Measurements from ENCODE around the gene RNF220. TPM values are rescaled to one million over a fixed set of nuclear protein-coding genes. Genes with fewer than 3 reads are reported as not detected.

Gene RNF220
- total RNA-seq, 2 donors from 2014 or later, result 66.0 to 71.2 TPM

DNA sequence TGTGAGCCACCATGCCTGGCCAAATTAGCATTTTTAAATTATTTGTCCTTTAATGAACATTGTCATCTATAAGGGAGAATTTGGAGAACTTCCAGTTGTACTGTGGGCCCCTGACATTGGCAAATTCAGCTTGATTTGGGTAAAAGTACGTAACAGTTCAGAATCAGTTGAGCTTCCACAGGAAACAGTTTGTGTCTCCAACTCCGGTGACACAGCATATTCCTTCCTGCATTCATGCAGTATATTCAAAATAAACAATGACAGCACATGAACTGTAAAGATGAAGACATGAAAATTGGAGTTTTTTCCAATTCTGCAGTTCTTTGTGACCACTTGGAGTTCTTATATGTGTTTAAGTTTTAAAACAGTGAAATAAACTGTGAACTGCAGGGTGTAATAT lies 28.2 kb downstream of the RNF220 start:
- ATAC-seq, result no peak
- Mint-ChIP-seq H3K4me3 (no peak overlapping the region), H3K27me3 (peaks cover 8 to 22% of the 10 kb centered on the region in 2 donors), H3K27ac (no peak overlapping the region), H3K4me1 (ENCODE audit: low read depth in 2 of 2) (no peaks in the 10 kb centered on the region), H3K36me3 (no peaks in the 10 kb centered on the region), H3K9me3 (no peaks in the 10 kb centered on the region)
- no peak for DNase-seq (ENCODE audit: low spot score)

DNA sequence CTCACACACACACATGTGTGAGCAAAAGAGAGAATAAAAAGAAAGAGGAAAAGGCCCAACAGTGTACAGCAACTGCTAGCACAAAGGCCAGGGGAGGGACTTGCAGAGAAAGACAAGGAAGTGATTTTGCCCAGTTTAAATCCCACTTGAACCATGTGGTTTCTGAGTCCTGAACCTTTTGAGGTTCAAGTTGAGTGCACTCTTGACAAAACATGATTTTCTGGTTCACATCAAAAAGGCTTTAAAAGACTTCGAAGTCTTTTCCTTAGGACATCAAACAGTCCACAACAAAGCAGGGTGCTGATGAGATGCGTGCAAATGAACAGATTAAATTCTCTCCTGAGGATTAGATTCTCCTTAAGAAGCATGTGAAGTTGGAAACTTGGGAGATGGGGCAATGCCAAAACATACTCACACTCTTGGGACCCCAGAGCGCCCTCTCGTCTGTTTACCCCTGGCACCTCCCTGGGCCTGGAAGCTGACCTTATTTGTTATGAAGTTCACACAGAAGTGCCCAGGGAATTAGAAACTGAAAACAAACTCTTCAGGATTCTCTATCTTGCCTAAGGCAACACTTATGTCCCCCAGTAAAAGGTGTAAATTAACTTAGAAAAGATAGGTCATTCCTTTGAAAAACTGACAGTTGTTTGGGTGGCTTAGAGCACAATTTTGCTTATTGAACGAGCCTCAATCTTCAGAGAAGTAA lies 31.5 kb downstream of the RNF220 start:
- no peak overlapping the region for H3K4me3 Mint-ChIP-seq

DNA sequence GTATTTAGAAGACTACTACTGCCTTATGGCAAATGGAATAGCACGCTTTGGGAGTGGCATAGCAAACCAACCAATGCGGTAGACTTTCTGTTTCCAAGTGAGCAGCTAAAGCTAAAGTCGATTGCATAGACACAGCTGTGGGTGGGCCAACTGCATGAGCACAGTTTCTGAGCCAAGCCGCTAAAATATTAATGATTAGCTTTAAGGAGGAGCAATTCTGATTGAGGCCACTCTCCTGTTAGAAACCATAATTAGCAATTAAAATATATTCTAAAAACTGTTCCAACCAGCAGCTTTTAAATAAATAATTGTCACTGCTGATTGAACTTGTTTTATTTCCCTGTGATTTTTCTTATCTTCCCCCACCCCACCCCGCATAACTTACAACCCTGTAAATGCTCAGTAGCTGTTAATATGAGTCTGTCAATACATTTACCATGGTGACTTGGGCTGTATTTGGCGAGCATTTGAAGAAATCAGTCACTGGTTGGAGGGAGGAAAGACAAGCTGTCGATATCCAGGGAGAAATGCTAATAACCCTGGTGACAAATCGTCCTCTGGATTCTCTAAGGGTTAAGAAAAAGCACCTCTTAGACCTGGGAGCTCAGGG lies 32.2 kb downstream of the RNF220 start:
- no peak for DNase-seq (ENCODE audit: low spot score)
- no peaks in the 10 kb centered on the region for H3K4me1 Mint-ChIP-seq (ENCODE audit: low read depth in 2 of 2)

More for the DNA sequence above, 31.5 kb downstream of the RNF220 start:
- Mint-ChIP-seq H3K36me3 (no peaks in the 10 kb centered on the region), H3K9me3 (no peaks in the 10 kb centered on the region), H3K4me1 (ENCODE audit: low read depth in 2 of 2) (no peaks in the 10 kb centered on the region), H3K27me3 (peaks cover 8 to 21% of the 10 kb centered on the region in 2 donors), H3K27ac (no peak overlapping the region)
- no peak for DNase-seq (ENCODE audit: low spot score)
- no peak for ATAC-seq

DNA sequence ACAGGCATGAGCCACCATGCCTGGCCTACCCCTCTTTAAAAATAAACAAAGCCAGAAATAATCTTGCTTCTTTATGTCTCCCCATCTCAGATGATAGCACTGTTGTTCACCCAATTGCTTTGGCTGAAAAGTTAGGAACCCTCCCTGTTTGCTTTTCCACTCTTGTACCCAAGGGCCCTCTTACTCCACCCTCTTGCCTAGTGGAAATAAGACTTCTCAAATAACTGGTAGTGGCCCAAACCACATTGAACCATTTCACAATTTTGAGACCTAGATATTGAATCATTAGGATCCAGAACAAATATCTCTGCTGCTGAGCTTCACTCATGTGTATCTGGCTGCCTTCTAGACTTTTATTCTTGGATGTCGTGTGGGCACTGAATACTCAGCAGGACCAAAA lies 37.7 kb downstream of the RNF220 start:
- ATAC-seq (no peak), DNase-seq (ENCODE audit: low spot score) (no peak)
- Mint-ChIP-seq H3K4me1 (ENCODE audit: low read depth in 2 of 2) (no peaks in the 10 kb centered on the region), H3K9me3 (no peaks in the 10 kb centered on the region), H3K4me3 (no peak overlapping the region), H3K27ac (no peak overlapping the region), H3K27me3 (peaks cover 12 to 38% of the 10 kb centered on the region in 2 donors), H3K36me3 (no peaks in the 10 kb centered on the region)

More for the DNA sequence above, 32.2 kb downstream of the RNF220 start:
- Mint-ChIP-seq H3K4me3 (no peak overlapping the region), H3K27ac (no peak overlapping the region), H3K27me3 (peaks cover 8 to 22% of the 10 kb centered on the region in 2 donors), H3K36me3 (no peaks in the 10 kb centered on the region), H3K9me3 (no peaks in the 10 kb centered on the region)
- ATAC-seq, result no peak

DNA sequence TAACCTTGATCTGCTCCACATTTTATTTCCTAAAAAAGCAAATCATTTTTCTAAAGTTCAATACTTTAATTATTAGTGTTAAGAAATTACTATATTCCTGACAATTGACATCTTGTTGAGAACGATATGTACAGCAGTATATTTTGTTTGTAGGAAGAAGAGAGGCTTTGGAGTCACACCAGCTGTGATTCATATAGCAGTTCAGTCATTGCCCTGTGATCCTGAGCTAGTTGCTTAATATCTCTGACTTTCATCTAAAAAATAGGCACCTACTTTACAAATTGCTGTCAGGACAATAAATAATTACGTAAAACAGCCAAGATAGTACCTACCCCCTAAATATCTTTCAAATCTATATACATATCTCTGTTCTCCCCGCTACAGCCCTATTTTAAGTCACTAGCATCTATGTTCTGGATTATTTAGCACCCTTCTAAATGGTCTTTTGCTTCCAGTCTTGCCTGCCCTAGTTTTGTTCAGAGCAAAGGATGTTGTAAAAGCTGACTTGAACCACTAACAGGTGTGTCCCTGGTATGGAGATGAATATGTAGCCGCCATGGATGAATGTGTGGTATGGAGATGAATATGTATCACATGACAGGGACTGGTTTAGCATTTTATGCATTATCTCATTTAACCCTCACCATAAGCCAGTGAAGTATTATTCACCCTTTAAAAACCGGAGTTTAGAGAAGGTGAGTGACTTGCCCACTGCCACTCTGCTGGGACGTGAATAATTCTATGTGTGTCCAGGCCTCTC lies 42.2 kb downstream of the RNF220 start:
- no peaks in the 10 kb centered on the region for H3K9me3 Mint-ChIP-seq
- ATAC-seq (peak in 1 of 2 donors; percentile 38), DNase-seq (ENCODE audit: low spot score) (no peak)
- no peaks in the 10 kb centered on the region for H3K36me3 Mint-ChIP-seq
- no peak overlapping the region for H3K27ac Mint-ChIP-seq
- H3K4me1 Mint-ChIP-seq (ENCODE audit: low read depth in 2 of 2), result no peaks in the 10 kb centered on the region
- peaks cover 4 to 22% of the 10 kb centered on the region in 2 donors for H3K27me3 Mint-ChIP-seq
- no peak overlapping the region for H3K4me3 Mint-ChIP-seq

DNA sequence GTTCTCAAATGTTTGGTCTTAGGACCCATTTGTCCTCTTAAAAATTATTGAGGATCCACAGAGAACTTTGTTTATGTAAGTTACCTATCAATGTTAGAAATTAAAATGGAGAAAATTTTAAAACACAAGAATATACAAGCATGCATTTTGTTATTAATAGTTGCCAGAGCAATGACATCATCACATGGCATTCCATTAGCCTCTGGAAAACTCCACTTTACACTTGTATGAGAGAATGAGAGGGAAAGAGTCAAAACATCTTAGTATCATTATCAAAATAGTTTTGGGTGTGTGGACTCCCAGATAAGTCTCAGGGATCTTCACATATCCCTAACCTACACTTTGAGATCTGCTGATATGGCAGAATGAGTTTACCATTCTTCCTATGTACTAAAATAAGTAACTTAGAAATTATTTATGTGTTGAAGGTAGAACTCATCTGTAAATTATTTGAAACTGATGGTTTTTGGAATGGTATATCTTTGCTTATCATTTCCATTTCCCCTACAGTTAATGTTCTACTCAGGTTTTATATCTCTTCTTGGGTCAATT lies 48.8 kb downstream of the RNF220 start:
- no peak for ATAC-seq
- Mint-ChIP-seq H3K4me3 (no peak overlapping the region), H3K9me3 (no peaks in the 10 kb centered on the region), H3K4me1 (ENCODE audit: low read depth in 2 of 2) (no peaks in the 10 kb centered on the region), H3K36me3 (peaks cover 6% of the 10 kb centered on the region), H3K27ac (no peak overlapping the region), H3K27me3 (peaks cover 27 to 49% of the 10 kb centered on the region in 2 donors)
- no peak for DNase-seq (ENCODE audit: low spot score)

DNA sequence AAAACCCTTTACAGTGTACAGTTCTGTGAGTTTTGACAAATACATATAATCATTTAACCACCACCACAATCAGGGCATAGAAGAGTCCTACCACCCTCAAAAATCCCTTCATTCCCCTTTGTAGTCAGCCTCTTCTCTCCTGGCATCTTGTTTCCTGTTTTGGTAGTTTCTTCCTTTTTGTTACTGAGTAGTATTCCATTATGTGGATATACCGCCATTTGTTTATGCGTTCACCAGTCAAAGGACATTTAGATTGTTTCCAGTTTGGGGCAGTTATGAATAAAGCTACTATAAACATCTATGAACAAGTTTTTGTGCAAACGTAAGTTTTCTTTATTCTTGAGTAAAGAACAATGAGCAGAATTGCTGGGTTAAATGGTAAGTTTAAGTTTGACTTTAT lies 49.6 kb downstream of the RNF220 start:
- Mint-ChIP-seq H3K27me3 (peaks cover 34 to 57% of the 10 kb centered on the region in 2 donors), H3K4me1 (ENCODE audit: low read depth in 2 of 2) (no peaks in the 10 kb centered on the region), H3K27ac (no peak overlapping the region), H3K36me3 (peaks cover 6% of the 10 kb centered on the region), H3K4me3 (no peak overlapping the region), H3K9me3 (no peaks in the 10 kb centered on the region)
- no peak for ATAC-seq
- no peak for DNase-seq (ENCODE audit: low spot score)

DNA sequence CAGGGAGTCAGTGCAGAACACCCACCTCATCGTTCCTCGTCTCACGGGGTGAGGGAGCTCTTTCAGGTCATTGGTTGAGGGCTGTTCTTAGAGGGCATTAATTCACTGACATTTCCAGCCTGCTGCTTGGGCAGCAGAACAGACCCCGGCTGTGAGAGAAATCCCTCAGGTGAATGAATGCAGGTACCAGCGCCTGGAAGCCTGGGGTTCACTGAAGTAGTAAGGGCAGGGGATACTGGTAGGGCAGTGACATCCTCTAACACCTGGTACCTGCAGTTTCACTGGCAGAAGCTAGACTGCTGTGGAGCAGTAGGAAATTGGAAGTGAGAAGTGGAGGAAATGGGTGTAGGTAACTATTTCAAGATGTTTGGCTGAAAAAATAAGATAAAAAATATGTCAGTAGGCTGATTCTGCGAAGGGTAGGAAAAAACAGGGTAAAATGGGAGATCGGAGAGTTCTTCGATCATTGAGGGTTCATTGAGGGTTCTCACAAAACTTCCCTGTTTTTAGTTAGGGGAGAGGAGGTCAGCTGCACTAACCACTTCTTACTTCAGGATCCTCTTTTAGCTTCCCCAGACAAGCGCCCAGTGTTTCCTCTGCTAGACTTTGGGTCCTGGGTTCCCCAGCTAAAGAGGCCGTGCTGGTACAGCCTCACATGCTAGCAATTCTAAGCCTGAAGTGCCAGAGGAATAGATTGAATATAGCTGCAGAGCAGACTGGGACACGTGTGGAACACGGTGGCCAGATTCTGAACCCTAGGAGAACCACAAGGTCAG lies 55.2 kb downstream of the RNF220 start:
- Mint-ChIP-seq H3K9me3 (no peaks in the 10 kb centered on the region), H3K27me3 (peaks cover 26 to 40% of the 10 kb centered on the region in 2 donors), H3K4me3 (no peak overlapping the region), H3K27ac (no peak overlapping the region), H3K4me1 (ENCODE audit: low read depth in 2 of 2) (no peaks in the 10 kb centered on the region), H3K36me3 (no peaks in the 10 kb centered on the region)
- DNase-seq (ENCODE audit: low spot score), result no peak
- ATAC-seq, result no peak

DNA sequence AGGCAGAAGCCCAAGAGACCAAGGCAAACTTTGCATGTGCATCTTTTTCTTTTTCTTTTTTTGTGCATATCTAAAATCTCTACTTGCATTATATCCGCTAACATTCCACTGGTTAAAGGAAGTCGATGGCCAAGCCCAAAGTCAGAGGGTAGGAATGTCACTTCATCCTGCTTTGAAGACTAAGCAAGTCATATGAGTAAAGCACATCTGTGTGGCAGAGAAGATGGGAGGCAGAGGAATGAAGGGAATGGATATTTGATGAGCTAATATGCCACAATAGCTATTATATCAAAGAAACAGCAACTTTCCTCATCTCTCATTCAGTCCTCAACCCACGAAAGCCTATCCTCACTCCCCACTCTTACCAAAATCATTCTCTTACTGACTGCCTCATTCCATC lies 59.3 kb downstream of the RNF220 start:
- Mint-ChIP-seq H3K27ac (no peak overlapping the region), H3K4me1 (ENCODE audit: low read depth in 2 of 2) (no peaks in the 10 kb centered on the region), H3K27me3 (peaks cover 12 to 21% of the 10 kb centered on the region in 2 donors), H3K4me3 (no peak overlapping the region), H3K9me3 (no peaks in the 10 kb centered on the region), H3K36me3 (no peaks in the 10 kb centered on the region)
- no peak for DNase-seq (ENCODE audit: low spot score)
- ATAC-seq, result no peak

DNA sequence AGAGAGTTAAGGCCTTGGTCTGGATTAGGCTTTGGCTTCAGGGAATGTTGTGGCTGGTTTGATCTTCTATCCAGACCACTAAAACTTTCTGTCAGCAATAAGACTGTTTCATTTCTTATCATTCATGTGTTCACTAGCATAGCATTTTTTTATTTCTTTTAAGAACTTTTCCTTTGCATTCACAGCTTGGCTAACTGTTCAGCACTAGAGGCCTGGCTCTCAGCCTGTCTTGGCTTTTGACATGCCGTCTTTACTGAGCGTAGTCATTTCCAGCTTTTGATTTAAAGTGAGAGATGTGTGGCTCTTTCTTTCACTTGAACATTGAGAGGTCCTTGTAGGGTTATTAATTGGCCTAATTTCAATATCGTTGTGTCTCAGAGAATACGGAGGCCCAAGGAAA lies 62.5 kb downstream of the RNF220 start:
- no peak for DNase-seq (ENCODE audit: low spot score)
- ATAC-seq, result no peak
- Mint-ChIP-seq H3K4me1 (ENCODE audit: low read depth in 2 of 2) (peaks cover 4 to 8% of the 10 kb centered on the region in 2 donors), H3K4me3 (no peak overlapping the region), H3K27me3 (peaks cover 2 to 14% of the 10 kb centered on the region in 2 donors), H3K27ac (no peak overlapping the region), H3K36me3 (no peaks in the 10 kb centered on the region), H3K9me3 (no peaks in the 10 kb centered on the region)

DNA sequence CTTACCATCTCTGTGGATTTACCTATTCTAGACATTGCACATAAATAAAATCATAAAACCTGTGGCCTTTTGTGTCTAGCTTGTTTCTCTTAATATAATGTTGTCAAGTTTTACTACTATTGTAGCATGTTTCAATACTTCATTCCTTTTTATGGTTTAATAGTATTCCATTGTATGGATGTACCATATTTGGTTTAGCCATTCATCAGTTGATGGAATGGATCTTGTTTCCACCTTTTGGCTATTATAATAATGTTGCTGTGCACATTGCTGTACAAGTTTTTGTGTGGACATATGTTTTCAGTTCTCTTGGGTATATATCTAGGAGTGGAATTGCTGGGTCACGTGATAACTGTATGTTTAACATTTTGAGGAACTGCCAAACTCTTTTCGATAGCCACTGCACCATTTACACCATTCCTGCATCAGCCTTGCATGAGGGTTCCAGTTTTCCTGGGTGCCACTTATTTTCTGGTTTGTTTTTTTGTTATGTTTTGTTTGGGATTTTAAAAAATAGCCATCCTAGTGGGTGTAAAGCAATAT lies 66.9 kb downstream of the RNF220 start:
- H3K36me3 Mint-ChIP-seq, result no peaks in the 10 kb centered on the region
- ATAC-seq, result no peak
- no peak overlapping the region for H3K4me3 Mint-ChIP-seq
- peaks cover 15 to 19% of the 10 kb centered on the region in 2 donors for H3K4me1 Mint-ChIP-seq (ENCODE audit: low read depth in 2 of 2)
- no peaks in the 10 kb centered on the region for H3K9me3 Mint-ChIP-seq
- H3K27ac Mint-ChIP-seq, result no peak overlapping the region
- H3K27me3 Mint-ChIP-seq, result peaks cover 2 to 8% of the 10 kb centered on the region in 2 donors
- no peak for DNase-seq (ENCODE audit: low spot score)

DNA sequence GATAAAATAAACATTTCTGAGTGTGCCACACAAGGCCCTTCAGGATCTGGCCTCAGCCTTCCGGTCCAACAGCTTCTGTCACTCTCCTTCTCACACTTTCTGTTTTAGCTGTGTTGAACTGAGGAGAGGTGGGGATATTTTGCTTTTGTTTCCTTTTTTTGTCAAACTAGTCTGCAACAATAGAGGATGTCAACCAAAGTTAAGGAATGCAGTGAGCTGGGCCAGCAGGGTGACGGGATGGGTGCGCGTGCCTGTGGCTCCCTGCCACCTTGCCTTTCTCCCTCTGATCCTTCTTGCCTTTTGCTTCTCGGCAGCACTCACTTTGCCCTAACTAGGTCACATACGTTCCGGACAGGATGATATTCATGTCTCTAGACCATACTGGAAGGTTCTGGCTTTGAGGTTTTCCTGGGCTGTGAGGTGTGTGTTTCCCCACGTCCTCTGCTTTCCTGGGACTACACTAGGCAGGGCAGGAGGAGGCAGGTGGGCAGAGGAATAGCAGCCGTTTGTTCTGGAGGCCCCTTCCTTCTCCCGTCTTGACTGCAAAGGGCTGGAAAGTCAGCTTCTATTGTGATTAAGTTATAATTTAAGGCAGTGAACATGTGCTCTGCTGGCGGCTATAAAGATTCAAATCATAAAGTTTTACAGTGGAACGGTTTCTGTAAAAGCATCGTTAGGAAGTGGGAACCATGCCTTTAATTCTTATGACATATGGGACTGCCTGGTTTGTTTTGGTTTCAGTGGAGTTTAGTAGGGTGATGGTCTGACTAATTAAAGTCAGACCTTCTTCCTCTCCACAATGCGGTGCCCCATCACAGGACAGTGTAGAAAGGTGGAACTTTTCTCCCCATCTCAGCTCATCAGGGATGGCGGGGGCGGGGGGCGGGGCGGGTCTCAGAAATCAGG lies 67.8 kb downstream of the RNF220 start:
- Mint-ChIP-seq H3K4me1 (ENCODE audit: low read depth in 2 of 2) (peaks cover 15 to 19% of the 10 kb centered on the region in 2 donors), H3K9me3 (no peaks in the 10 kb centered on the region), H3K27me3 (peaks cover 2 to 8% of the 10 kb centered on the region in 2 donors), H3K4me3 (peak overlapping the region; percentile 52), H3K27ac (no peak overlapping the region), H3K36me3 (no peaks in the 10 kb centered on the region)
- ATAC-seq (peak; percentile 48 to 65), DNase-seq (ENCODE audit: low spot score) (no peak)

Measured in natural killer cell treated with Interleukin-12 subunit alpha and Interleukin-12 subunit beta and Interleukin-15 and Interleukin-18, amount 100 ng/mL, for 72 hours (primary cell).